HepG2 (cell line): ENCODE data around the gene ATRN. TPM values are rescaled to one million over a fixed set of nuclear protein-coding genes. Genes with fewer than 3 reads are reported as not detected.

Experiments used
- ARID2 ChIP-seq: sonication (generic); formaldehyde crosslinking; IDR thresholded peaks from 2 replicates; pipeline ENCODE4 v1.8.1; 2022; ENCODE audit warnings: mild to moderate bottlenecking, missing genetic modification reagents, borderline replicate concordance
- ETV5 ChIP-seq: IDR thresholded peaks from 2 replicates; pipeline ENCODE4 v1.6.1; 2018; ENCODE audit warnings: missing biosample characterization, missing genetic modification reagents, inconsistent platforms, borderline replicate concordance
- HNF1B ChIP-seq: sonication (generic); formaldehyde crosslinking; IDR thresholded peaks from 2 replicates; pipeline ENCODE4 v1.5.1; 2020; ENCODE audit warnings: mild to moderate bottlenecking, moderate library complexity, missing genetic modification reagents
- HOXA3 ChIP-seq: sonication (generic); formaldehyde crosslinking; IDR thresholded peaks from 2 replicates; pipeline ENCODE4 v1.5.0; 2020; ENCODE audit warnings: missing genetic modification reagents
- IKZF5 ChIP-seq: IDR thresholded peaks from 2 replicates; pipeline ENCODE4 v1.6.1; 2018; ENCODE audit warnings: missing genetic modification reagents, mild to moderate bottlenecking, missing compliant biosample characterization
- KDM5A ChIP-seq: fragments of 200-600 bp; sonication (generic); IDR thresholded peaks from 2 replicates; pipeline ENCODE4 v1.7.0; 2018; ENCODE audit warnings: antibody characterized with exemption, mild to moderate bottlenecking, low read length, borderline replicate concordance
- MIER3 ChIP-seq: IDR thresholded peaks from 2 replicates; pipeline ENCODE4 v1.6.1; 2016; ENCODE audit warnings: missing compliant biosample characterization, borderline replicate concordance
- NR2F1 ChIP-seq, 2 experiments: fragments of 450-650 bp in 1 of 2; formaldehyde crosslinking in 1 of 2; IDR thresholded peaks; 2 replicates each; pipeline versions ENCODE4 v1.5.0 to v1.6.1; 2016 to 2020; ENCODE audit warnings: mild to moderate bottlenecking in 1 of 2, missing compliant biosample characterization in 1 of 2, missing genetic modification reagents in 1 of 2, moderate library complexity in 1 of 2
- PAXIP1 ChIP-seq: sonication (generic); formaldehyde crosslinking; conservative IDR thresholded peaks from 2 replicates; pipeline ENCODE4 v1.4.0; 2020; ENCODE audit warnings: mild to moderate bottlenecking, missing genetic modification reagents, moderate library complexity
- PRDM4 ChIP-seq: sonication (generic); formaldehyde crosslinking; IDR thresholded peaks from 2 replicates; pipeline ENCODE4 v1.9.0; 2021; ENCODE audit warnings: missing genetic modification reagents, borderline replicate concordance
- SMARCE1 ChIP-seq: fragments of 450-650 bp; IDR thresholded peaks from 2 replicates; pipeline ENCODE4 v1.6.1; 2017; ENCODE audit warnings: borderline replicate concordance
- SRF ChIP-seq: IDR thresholded peaks from 2 replicates; pipeline ENCODE4 v1.6.1; 2011; ENCODE audit warnings: mild to moderate bottlenecking, low read depth, low read length, moderate library complexity
- SSRP1 ChIP-seq: IDR thresholded peaks from 2 replicates; pipeline ENCODE4 v1.6.1; 2016; ENCODE audit warnings: control low read depth
- TFDP2 ChIP-seq: sonication (generic); formaldehyde crosslinking; IDR thresholded peaks from 2 replicates; pipeline ENCODE4 v1.4.0; 2020; ENCODE audit warnings: missing genetic modification reagents
- ZBTB38 ChIP-seq: sonication (generic); formaldehyde crosslinking; IDR thresholded peaks from 2 replicates; pipeline ENCODE4 v1.5.1; 2020; ENCODE audit warnings: mild to moderate bottlenecking, missing genetic modification reagents
- polyA plus RNA-seq, 8 experiments: library from polyadenylated mRNA; depleted of rRNA in 3 of 8; stranded (reverse) in 7 of 8; unstranded in 1 of 8; fragments of >200 nt; fragmentation: Illumina TruSeq in 4 of 8; extraction: Trizol in 4 of 8; gene quantifications; 2 replicates each; pipeline versions ENCODE4 v1.2.1 to v1.2.3, GENCODE V29; 2011 to 2016; ENCODE audit warnings: low read depth in 4 of 8, missing spikeins in 1 of 8, mixed read lengths in 1 of 8; ENCODE audit not compliant: insufficient read depth in 1 of 8
- total RNA-seq, 5 experiments: library from RNA; depleted of rRNA; stranded (reverse); fragments of >200 nt; fragmentation: Illumina TruSeq; extraction: Trizol; gene quantifications; 2 replicates each; pipeline ENCODE4 v1.2.3, GENCODE V29; 2016; ENCODE audit warnings: low read depth in 1 of 5

The ATRN gene
- total and polyA plus RNA-seq, 2 of the 13 experiments (the other 11 are each of a cell fraction or from before 2014, with no cell fraction given): 44.2 to 81.1 TPM

- TF ChIP-seq PRDM4 (CRISPR knock-in tag) (peak; percentile 75; the same call in 1 of the 2 replicates), ETV5 (peak; percentile 48; the same call in 1 of the 2 replicates), IKZF5 (CRISPR knock-in tag) (peak; percentile 38; the same call in 1 of the 2 replicates), ZBTB38 (CRISPR knock-in tag) (peak; percentile 92; the same call in 1 of the 2 replicates), SRF (peak; percentile 30; the same call in 1 of the 2 replicates), NR2F1 (CRISPR knock-in tag; IDR thresholded peaks at IDR 0.05) (peak; percentile 77 to 88), TFDP2 (peak; percentile 83), SSRP1 (CRISPR knock-in tag) (no peak), PAXIP1 (CRISPR knock-in tag) (peak; percentile 84), HOXA3 (CRISPR knock-in tag) (peak; percentile 98), MIER3 (CRISPR knock-in tag) (peak; percentile 81; the same call in 1 of the 2 replicates), HNF1B (peak; percentile 21; the same call in 1 of the 2 replicates), SMARCE1 (no peak), ARID2 (peak; percentile 91), KDM5A (peak; percentile 95)
Measured at GRCh38 chr20:3470627-3471396, at the start of gene ATRN (continued).
